Transverse colon (tissue), 3 donors: Measurements from ENCODE around the gene HOXA10.

Experiments
- EP300 ChIP-seq: sonication (generic); formaldehyde crosslinking; IDR thresholded peaks from one replicate; pipeline ENCODE4 v1.6.1; 2017; ENCODE audit warnings: antibody characterized with exemption, low read depth
- POLR2A ChIP-seq: fragments of 450-650 bp; IDR thresholded peaks from one replicate; pipeline ENCODE4 v1.6.1; 2016; ENCODE audit warnings: antibody characterized with exemption, mild to moderate bottlenecking, moderate library complexity
- TF ChIP-seq, protein P1 (sequence below), 5 experiments: fragments of 200-600 bp in 3 of 5; fragments of 450-650 bp in 2 of 5; sonication (generic) in 3 of 5; IDR thresholded peaks; 1 replicate in 2 of 5; 2 replicates in 3 of 5; pipeline ENCODE4 v1.5.1; 2016 to 2017; ENCODE audit warnings: antibody characterized with exemption in 5 of 5, inconsistent platforms in 3 of 5, mild to moderate bottlenecking in 2 of 5, moderate library complexity in 1 of 5

DNA sequence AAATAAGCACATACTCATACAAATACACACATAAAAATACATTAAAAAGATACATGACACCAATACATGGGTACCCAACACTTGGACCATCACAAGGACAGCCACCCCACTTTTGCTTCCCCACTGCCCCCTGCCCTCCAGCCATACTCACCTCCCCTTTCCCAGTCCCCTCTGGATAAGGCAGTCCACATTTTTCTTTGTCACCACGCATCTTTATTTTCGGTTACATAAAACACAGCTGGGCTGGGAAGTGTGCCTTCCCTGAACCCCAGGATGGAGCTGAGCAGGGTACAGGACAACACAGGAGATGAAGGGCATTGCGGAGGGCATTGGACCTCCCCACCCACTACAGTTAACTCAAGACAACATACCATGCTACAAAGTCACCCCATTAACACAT, 20.6 kb downstream of the HOXA10 start:
- TF ChIP-seq POLR2A (no peak), EP300 (no peak)
- TF ChIP-seq, protein P1, sequence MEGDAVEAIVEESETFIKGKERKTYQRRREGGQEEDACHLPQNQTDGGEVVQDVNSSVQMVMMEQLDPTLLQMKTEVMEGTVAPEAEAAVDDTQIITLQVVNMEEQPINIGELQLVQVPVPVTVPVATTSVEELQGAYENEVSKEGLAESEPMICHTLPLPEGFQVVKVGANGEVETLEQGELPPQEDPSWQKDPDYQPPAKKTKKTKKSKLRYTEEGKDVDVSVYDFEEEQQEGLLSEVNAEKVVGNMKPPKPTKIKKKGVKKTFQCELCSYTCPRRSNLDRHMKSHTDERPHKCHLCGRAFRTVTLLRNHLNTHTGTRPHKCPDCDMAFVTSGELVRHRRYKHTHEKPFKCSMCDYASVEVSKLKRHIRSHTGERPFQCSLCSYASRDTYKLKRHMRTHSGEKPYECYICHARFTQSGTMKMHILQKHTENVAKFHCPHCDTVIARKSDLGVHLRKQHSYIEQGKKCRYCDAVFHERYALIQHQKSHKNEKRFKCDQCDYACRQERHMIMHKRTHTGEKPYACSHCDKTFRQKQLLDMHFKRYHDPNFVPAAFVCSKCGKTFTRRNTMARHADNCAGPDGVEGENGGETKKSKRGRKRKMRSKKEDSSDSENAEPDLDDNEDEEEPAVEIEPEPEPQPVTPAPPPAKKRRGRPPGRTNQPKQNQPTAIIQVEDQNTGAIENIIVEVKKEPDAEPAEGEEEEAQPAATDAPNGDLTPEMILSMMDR (IDR thresholded peaks at IDR 0.05), result no peak
